H9 (cell line): ENCODE results near the gene CHML. TPM values are rescaled to one million over a fixed set of nuclear protein-coding genes. Genes with fewer than 3 reads are reported as not detected.

Source experiments
- DNase-seq: peaks from one replicate; pipeline ENCODE4 v3.0.0-alpha.2; 2017
- H2AFZ ChIP-seq: one replicate; pipeline ENCODE4 v1.6.1; 2013; ENCODE audit warnings: mild to moderate bottlenecking, low read length, control low read depth, moderate library complexity
- H2AK5ac ChIP-seq: 2 replicates; pipeline ENCODE4 v1.6.1; 2013; ENCODE audit warnings: low read length, control low read depth, mixed read lengths; ENCODE audit not compliant: insufficient read length
- H2BK120ac ChIP-seq: one replicate; pipeline ENCODE4 v1.6.1; 2013; ENCODE audit warnings: low read depth, mild to moderate bottlenecking, low read length, control low read depth, inconsistent platforms; ENCODE audit not compliant: poor library complexity, severe bottlenecking
- H2BK12ac ChIP-seq: 2 replicates; pipeline ENCODE4 v1.6.1; 2013; ENCODE audit warnings: low read length, control low read depth, mixed read lengths, low read depth; ENCODE audit not compliant: insufficient read length
- H2BK15ac ChIP-seq: 2 replicates; pipeline ENCODE4 v1.6.1; 2013; ENCODE audit warnings: low read depth, low read length, control low read depth
- H2BK20ac ChIP-seq: one replicate; pipeline ENCODE4 v1.6.1; 2013; ENCODE audit warnings: low read depth, mild to moderate bottlenecking, low read length, control low read depth, inconsistent platforms; ENCODE audit not compliant: poor library complexity, severe bottlenecking
- H2BK5ac ChIP-seq: 2 replicates; pipeline ENCODE4 v1.6.1; 2013; ENCODE audit warnings: low read length, control low read depth, mixed read lengths; ENCODE audit not compliant: insufficient read length
- H3K14ac ChIP-seq: 2 replicates; pipeline ENCODE4 v1.6.1; 2013; ENCODE audit warnings: low read length, control low read depth; ENCODE audit not compliant: insufficient read depth
- H3K18ac ChIP-seq: 2 replicates; pipeline ENCODE4 v1.6.1; 2013; ENCODE audit warnings: low read depth, mild to moderate bottlenecking, mixed read lengths, low read length, control low read depth; ENCODE audit not compliant: insufficient read length
- H3K23ac ChIP-seq: 2 replicates; pipeline ENCODE4 v1.6.1; 2013; ENCODE audit warnings: low read length, control low read depth, mixed read lengths, low read depth; ENCODE audit not compliant: insufficient read length
- H3K23me2 ChIP-seq: 2 replicates; pipeline ENCODE4 v1.6.1; 2013; ENCODE audit warnings: low read depth, mild to moderate bottlenecking, mixed read lengths, low read length, control low read depth; ENCODE audit not compliant: insufficient read length, poor library complexity, severe bottlenecking
- H3K27ac ChIP-seq: 2 replicates; pipeline ENCODE4 v1.5.1; 2013; ENCODE audit warnings: low read length, control low read depth, mixed read lengths, low read depth; ENCODE audit not compliant: insufficient read length
- H3K27me3 ChIP-seq: 2 replicates; pipeline ENCODE4 v1.6.1; 2013; ENCODE audit warnings: low read length, control low read depth, inconsistent platforms; ENCODE audit not compliant: insufficient read depth
- H3K4ac ChIP-seq: 2 replicates; pipeline ENCODE4 v1.6.1; 2013; ENCODE audit warnings: low read depth, mild to moderate bottlenecking, control low read depth, inconsistent platforms, low read length, moderate library complexity
- H3K4me1 ChIP-seq: 2 replicates; pipeline ENCODE4 v1.6.1; 2013; ENCODE audit warnings: low read length, control low read depth, inconsistent platforms; ENCODE audit not compliant: insufficient read depth
- H3K4me2 ChIP-seq: 2 replicates; pipeline ENCODE4 v1.6.1; 2013; ENCODE audit warnings: low read length, control low read depth, mixed read lengths; ENCODE audit not compliant: insufficient read length, insufficient read depth
- H3K56ac ChIP-seq: 2 replicates; pipeline ENCODE4 v1.6.1; 2013; ENCODE audit warnings: low read depth, mild to moderate bottlenecking, mixed read lengths, low read length, control low read depth; ENCODE audit not compliant: insufficient read length
- H3K79me1 ChIP-seq: 2 replicates; pipeline ENCODE4 v1.6.1; 2013; ENCODE audit warnings: low read depth, mild to moderate bottlenecking, moderate library complexity, low read length, control low read depth, inconsistent platforms; ENCODE audit not compliant: insufficient read depth, poor library complexity, severe bottlenecking
- H3K79me2 ChIP-seq: 2 replicates; pipeline ENCODE4 v1.6.1; 2013; ENCODE audit warnings: low read length, control low read depth, inconsistent platforms; ENCODE audit not compliant: insufficient read depth
- H3K9ac ChIP-seq: 2 replicates; pipeline ENCODE4 v1.6.1; 2013; ENCODE audit warnings: low read length, control low read depth, mixed read lengths; ENCODE audit not compliant: insufficient read length; ENCODE audit errors: extremely low read depth
- H3K9me3 ChIP-seq: one replicate; pipeline ENCODE4 v1.6.1; 2013; ENCODE audit warnings: low read depth, low read length, inconsistent platforms; ENCODE audit not compliant: control insufficient read depth
- H3T11ph ChIP-seq: one replicate; pipeline ENCODE4 v1.6.1; 2013; ENCODE audit warnings: mild to moderate bottlenecking, low read length, control low read depth, inconsistent platforms
- H4K20me1 ChIP-seq: one replicate; pipeline ENCODE4 v1.6.1; 2013; ENCODE audit not compliant: control insufficient read depth, insufficient read length, insufficient read depth
- H4K5ac ChIP-seq: 2 replicates; pipeline ENCODE4 v1.6.1; 2013; ENCODE audit warnings: low read depth, mild to moderate bottlenecking, mixed read lengths, low read length, control low read depth; ENCODE audit not compliant: insufficient read length
- H4K8ac ChIP-seq: replicated peaks from 2 replicates; pipeline ENCODE4 v1.6.1; 2013; ENCODE audit warnings: low read length, control low read depth, mixed read lengths, low read depth; ENCODE audit not compliant: insufficient read length
- H4K91ac ChIP-seq: 2 replicates; pipeline ENCODE4 v1.6.1; 2013; ENCODE audit warnings: low read depth, mild to moderate bottlenecking, moderate library complexity, mixed read lengths, low read length, control low read depth; ENCODE audit not compliant: insufficient read length
- H3K27ac Mint-ChIP-seq, 3 experiments: 2 replicates in 2 of 3; 3 replicates in 1 of 3; pipeline ENCODE4 v1.8.0; 2020 to 2021; ENCODE audit warnings: mixed read lengths in 3 of 3, mild to moderate bottlenecking in 1 of 3, moderate library complexity in 1 of 3
- H3K27me3 Mint-ChIP-seq: 2 replicates; pipeline ENCODE4 v1.8.0; 2021; ENCODE audit warnings: low read depth, mild to moderate bottlenecking, moderate library complexity, mixed read lengths
- H3K36me3 Mint-ChIP-seq, 3 experiments: 2 replicates in 2 of 3; 3 replicates in 1 of 3; pipeline ENCODE4 v1.8.0; 2020 to 2021; ENCODE audit warnings: low read depth in 3 of 3, mixed read lengths in 3 of 3; ENCODE audit not compliant: insufficient read depth in 1 of 3
- H3K4me1 Mint-ChIP-seq, 2 experiments: 2 replicates each; pipeline ENCODE4 v1.8.0; 2020; ENCODE audit warnings: mixed read lengths in 2 of 2
- H3K4me3 Mint-ChIP-seq, 2 experiments: 2 replicates in 1 of 2; 3 replicates in 1 of 2; pipeline ENCODE4 v1.8.0; 2020 to 2021; ENCODE audit warnings: mild to moderate bottlenecking in 2 of 2, mixed read lengths in 2 of 2, moderate library complexity in 1 of 2
- H3K9me3 Mint-ChIP-seq, 2 experiments: 2 replicates in 1 of 2; 3 replicates in 1 of 2; pipeline ENCODE4 v1.8.0; 2020; ENCODE audit warnings: mild to moderate bottlenecking in 2 of 2, mixed read lengths in 2 of 2, moderate library complexity in 1 of 2
- WGBS: extraction: QIAGEN DNeasy Blood & Tissue Kit; methylation state at CpG from one replicate; pipeline ENCODE4 v1.1.7; 2013; ENCODE audit warnings: missing lambda C conversion rate, low lambda C conversion rate, mixed read lengths; ENCODE audit not compliant: insufficient read length; ENCODE audit errors: extremely low coverage; 5-methylcytosine and 5-hydroxymethylcytosine counted together
- total RNA-seq: library from RNA; stranded (reverse); gene quantifications from 2 replicates; pipeline ENCODE4 v1.2.1, GENCODE V29; 2021
- TF ChIP-seq, protein P1 (sequence below): fragments of 200-600 bp; sonication (generic); conservative IDR thresholded peaks from 3 replicates; pipeline ENCODE4 v1.8.0; 2021; ENCODE audit warnings: antibody characterized with exemption, mild to moderate bottlenecking

The CHML gene
- total RNA-seq, 1 experiment from 2014 or later: 45.7 TPM

DNA sequence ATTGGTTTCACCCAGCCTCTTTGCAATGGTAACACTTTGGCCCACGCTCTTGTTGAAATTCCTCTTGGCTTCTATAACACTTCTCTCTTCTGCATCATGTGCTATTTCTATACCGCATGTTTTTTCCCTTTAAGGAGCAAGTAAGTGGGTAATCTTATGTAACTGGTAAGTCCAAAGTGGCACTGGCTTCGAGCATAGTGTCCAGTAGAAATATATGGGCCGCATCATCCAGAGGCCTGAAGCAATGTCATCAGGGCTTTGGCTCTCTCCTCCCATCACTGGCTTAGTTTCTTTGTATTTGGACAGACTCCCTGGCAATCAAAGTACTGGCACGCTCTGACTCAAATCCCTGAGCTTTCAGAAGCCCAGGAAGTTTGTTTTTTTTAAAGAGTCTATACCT, 17.5 kb downstream of the CHML start:
- H3K4me2 ChIP-seq: no peak overlapping the region
- no peak overlapping the region for H3K9ac ChIP-seq
- H3K4ac ChIP-seq: no peak overlapping the region
- no peak for DNase-seq
- Mint-ChIP-seq H3K27me3 (no peaks in the 10 kb centered on the region), H3K27ac (no peak overlapping the region), H3K4me3 (no peak overlapping the region), H3K4me1 (no peaks in the 10 kb centered on the region; a peak in 1 of 4 replicates), H3K36me3 (peaks cover 0 to 4% (median 0%) of the 10 kb centered on the region in 3 experiments; a peak in 2 of 7 replicates), H3K9me3 (no peaks in the 10 kb centered on the region)
- H4K5ac ChIP-seq: no peak overlapping the region
- no peak overlapping the region for H2BK12ac ChIP-seq
- H2BK5ac ChIP-seq: no peak overlapping the region
- no peak overlapping the region for H2BK120ac ChIP-seq
- H3K27me3 ChIP-seq: no peaks in the 10 kb centered on the region
- H3T11ph ChIP-seq: no peak overlapping the region
- no peak overlapping the region for H3K18ac ChIP-seq
- no peak overlapping the region for H2AK5ac ChIP-seq
- no peak overlapping the region for H3K14ac ChIP-seq
- H3K9me3 ChIP-seq: no peaks in the 10 kb centered on the region
- H4K20me1 ChIP-seq: no peaks in the 10 kb centered on the region
- H3K79me2 ChIP-seq: no peaks in the 10 kb centered on the region
- H2AFZ ChIP-seq: no peak overlapping the region
- no peaks in the 10 kb centered on the region for H3K23me2 ChIP-seq
- H3K23ac ChIP-seq: no peak overlapping the region
- H3K4me1 ChIP-seq: no peaks in the 10 kb centered on the region
- no peak overlapping the region for H2BK20ac ChIP-seq
- no peak overlapping the region for H2BK15ac ChIP-seq
- H4K8ac ChIP-seq: no peak overlapping the region
- no peak overlapping the region for H3K56ac ChIP-seq
- TF ChIP-seq, protein P1, sequence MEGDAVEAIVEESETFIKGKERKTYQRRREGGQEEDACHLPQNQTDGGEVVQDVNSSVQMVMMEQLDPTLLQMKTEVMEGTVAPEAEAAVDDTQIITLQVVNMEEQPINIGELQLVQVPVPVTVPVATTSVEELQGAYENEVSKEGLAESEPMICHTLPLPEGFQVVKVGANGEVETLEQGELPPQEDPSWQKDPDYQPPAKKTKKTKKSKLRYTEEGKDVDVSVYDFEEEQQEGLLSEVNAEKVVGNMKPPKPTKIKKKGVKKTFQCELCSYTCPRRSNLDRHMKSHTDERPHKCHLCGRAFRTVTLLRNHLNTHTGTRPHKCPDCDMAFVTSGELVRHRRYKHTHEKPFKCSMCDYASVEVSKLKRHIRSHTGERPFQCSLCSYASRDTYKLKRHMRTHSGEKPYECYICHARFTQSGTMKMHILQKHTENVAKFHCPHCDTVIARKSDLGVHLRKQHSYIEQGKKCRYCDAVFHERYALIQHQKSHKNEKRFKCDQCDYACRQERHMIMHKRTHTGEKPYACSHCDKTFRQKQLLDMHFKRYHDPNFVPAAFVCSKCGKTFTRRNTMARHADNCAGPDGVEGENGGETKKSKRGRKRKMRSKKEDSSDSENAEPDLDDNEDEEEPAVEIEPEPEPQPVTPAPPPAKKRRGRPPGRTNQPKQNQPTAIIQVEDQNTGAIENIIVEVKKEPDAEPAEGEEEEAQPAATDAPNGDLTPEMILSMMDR: no peak
- no CpG with 5 or more reads among the region's 5 CpGs for WGBS
- H3K79me1 ChIP-seq: no peaks in the 10 kb centered on the region
- H3K27ac ChIP-seq: no peak overlapping the region
- no peak overlapping the region for H4K91ac ChIP-seq
